Neural crest cell (in vitro differentiated cells): ENCODE measurements around the gene HOXB5. TPM values are rescaled to one million over a fixed set of nuclear protein-coding genes. Genes with fewer than 3 reads are reported as not detected.

ENCODE experiments used
- DNase-seq: peaks from one replicate; pipeline ENCODE4 v3.0.0; 2021; ENCODE audit warnings: low read depth, mixed read lengths, low spot score
- H3K27ac Mint-ChIP-seq: one replicate; pipeline ENCODE4 v1.8.0; 2021; ENCODE audit warnings: mild to moderate bottlenecking, mixed read lengths; ENCODE audit not compliant: unreplicated experiment
- H3K27me3 Mint-ChIP-seq: 2 replicates; pipeline ENCODE4 v1.8.0; 2021; ENCODE audit warnings: low read depth, mild to moderate bottlenecking, mixed read lengths
- H3K36me3 Mint-ChIP-seq: 2 replicates; pipeline ENCODE4 v1.8.0; 2021; ENCODE audit warnings: low read depth, mild to moderate bottlenecking, mixed read lengths
- H3K4me1 Mint-ChIP-seq: 2 replicates; pipeline ENCODE4 v1.8.0; 2021; ENCODE audit warnings: mixed read lengths
- H3K4me3 Mint-ChIP-seq: one replicate; pipeline ENCODE4 v1.8.0; 2021; ENCODE audit warnings: mild to moderate bottlenecking, mixed read lengths
- H3K9me3 Mint-ChIP-seq: 2 replicates; pipeline ENCODE4 v1.8.0; 2021; ENCODE audit warnings: mixed read lengths
- CTCF ChIP-seq: fragments of 200-600 bp; sonication (generic); conservative IDR thresholded peaks from 2 replicates; pipeline ENCODE4 v1.5.0; 2021; ENCODE audit warnings: antibody characterized with exemption, mild to moderate bottlenecking
- total RNA-seq: library from RNA; stranded (reverse); gene quantifications from 2 replicates; pipeline ENCODE4 v1.2.1, GENCODE V29; 2021

The HOXB5 gene
- total RNA-seq, 1 donor from 2014 or later: 2.6 TPM

DNA sequence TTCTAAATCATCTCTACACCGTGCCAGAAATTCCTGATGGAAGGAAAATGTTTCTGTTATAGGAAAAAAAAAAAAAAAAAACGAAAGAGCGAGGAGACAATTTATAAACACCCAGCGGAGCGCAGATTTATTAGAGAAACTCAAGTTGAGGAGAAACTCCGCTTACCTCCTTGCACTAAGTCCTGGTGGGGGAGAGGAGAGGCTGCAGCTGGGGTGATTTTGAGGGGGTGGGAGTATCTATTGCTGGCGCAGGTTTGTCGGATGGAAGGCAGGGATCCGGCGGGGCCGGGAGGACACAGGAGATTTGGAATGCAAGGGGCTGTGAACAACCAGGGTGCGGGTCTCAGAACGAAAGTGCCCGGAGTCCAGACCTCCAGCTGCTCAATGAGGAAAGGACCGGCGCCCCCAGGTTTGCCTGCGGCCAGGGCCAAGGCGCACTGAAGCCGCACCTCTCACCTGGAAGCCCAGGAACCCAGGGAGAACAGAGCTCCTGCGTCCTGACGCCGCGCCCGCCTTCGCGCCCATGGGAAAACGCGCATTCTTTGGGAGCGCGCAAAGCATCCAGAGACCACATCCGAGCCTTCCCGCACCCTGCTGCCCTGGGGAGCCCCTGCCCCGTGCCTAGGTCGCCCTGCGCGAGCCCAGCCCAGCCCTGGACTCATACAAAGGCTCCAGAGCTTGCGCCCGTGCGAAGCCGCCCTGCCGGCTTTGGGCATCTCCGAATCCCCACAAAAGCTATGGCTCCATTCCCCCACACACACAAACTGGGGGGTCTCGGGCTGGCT, 24.1 kb upstream of the HOXB5 start:
- peaks cover 14% of the 10 kb centered on the region for H3K4me1 Mint-ChIP-seq
- H3K4me3 Mint-ChIP-seq: peak overlapping the region; percentile 88
- no peak overlapping the region for H3K27ac Mint-ChIP-seq
- no peak for TF ChIP-seq CTCF
- peaks cover 100% of the 10 kb centered on the region for H3K27me3 Mint-ChIP-seq
- H3K9me3 Mint-ChIP-seq: no peaks in the 10 kb centered on the region
- DNase-seq: no peak
- H3K36me3 Mint-ChIP-seq: peaks cover 15% of the 10 kb centered on the region

GRCh38 chr17:48616717-48617470, 23.3 kb upstream of the HOXB5 start:
- H3K4me1 Mint-ChIP-seq: peaks cover 19% of the 10 kb centered on the region
- H3K9me3 Mint-ChIP-seq: no peaks in the 10 kb centered on the region
- H3K4me3 Mint-ChIP-seq: peak overlapping the region; percentile 88
- no peak for DNase-seq
- peaks cover 16% of the 10 kb centered on the region for H3K36me3 Mint-ChIP-seq
- H3K27me3 Mint-ChIP-seq: peaks cover 100% of the 10 kb centered on the region
- no peak overlapping the region for H3K27ac Mint-ChIP-seq
- no peak for TF ChIP-seq CTCF

DNA sequence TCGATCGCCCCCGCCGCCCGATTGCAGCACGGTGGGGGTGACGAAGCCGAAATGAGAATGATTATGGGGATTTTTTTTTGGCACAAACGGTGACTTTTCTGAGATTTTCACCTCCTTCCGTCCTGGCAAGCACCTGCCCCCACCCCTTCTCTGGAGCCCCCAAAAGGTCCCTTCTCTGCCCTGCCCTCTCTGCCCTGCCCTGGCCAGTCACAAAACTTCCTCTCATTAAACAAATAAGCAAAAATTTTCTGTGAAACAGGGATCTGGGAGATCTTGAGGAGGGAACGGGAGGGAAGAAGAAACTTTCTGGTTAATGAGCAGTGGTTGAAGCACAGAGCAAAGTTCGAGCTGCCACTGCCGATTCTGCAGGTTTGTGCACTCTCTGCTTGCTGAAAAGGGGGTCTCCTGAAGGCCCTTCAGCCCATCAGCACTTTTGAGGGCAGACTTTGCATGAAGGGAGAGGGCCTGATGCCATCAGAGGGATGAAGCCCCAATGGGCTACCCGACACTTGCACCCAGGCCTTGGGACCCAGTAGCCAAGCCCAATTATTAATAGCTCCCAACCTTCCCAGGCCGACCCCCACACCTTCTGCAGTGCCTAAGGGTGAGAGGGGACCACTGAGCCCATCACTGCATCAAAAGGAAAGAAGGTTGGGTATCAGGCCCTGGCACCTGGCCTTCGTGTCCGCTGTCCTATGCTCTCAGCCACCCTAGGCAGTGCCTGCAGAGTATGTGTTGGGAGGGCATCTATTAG, 22.6 kb upstream of the HOXB5 start:
- peaks cover 13% of the 10 kb centered on the region for H3K36me3 Mint-ChIP-seq
- no peaks in the 10 kb centered on the region for H3K9me3 Mint-ChIP-seq
- DNase-seq: no peak
- H3K4me1 Mint-ChIP-seq: peaks cover 17% of the 10 kb centered on the region
- H3K27ac Mint-ChIP-seq: peak overlapping the region; percentile 54
- no peak for TF ChIP-seq CTCF
- peaks cover 100% of the 10 kb centered on the region for H3K27me3 Mint-ChIP-seq
- peak overlapping the region; percentile 88 for H3K4me3 Mint-ChIP-seq

- no peaks in the 10 kb centered on the region for H3K9me3 Mint-ChIP-seq
- peak within 1 kb of the TSS; percentile 88 for H3K4me3 Mint-ChIP-seq
- peaks cover 13% of the 10 kb centered on the region for H3K36me3 Mint-ChIP-seq
- peaks cover 100% of the 10 kb centered on the region for H3K27me3 Mint-ChIP-seq
- no peak for TF ChIP-seq CTCF
- H3K4me1 Mint-ChIP-seq: peaks cover 21% of the 10 kb centered on the region
- peak within 1 kb of the TSS; percentile 87 for H3K27ac Mint-ChIP-seq
- DNase-seq: no peak
Measured at GRCh38 chr17:48615047-48615962, 21.7 kb upstream of the HOXB5 start, which contains the start of gene HOXB8. Gene HOXB8, minus strand, starts transcription at chr17:48615292. Its CDS starts 588 bp downstream, at chr17:48614704.
